MCF 10A (cell line): ENCODE results near the gene RARS2. TPM values are rescaled to one million over a fixed set of nuclear protein-coding genes. Genes with fewer than 3 reads are reported as not detected.
"Not testable (repeated sequence)": the region's sequence is repeated elsewhere in the genome, so short reads cannot be mapped to it uniquely, and the experiment has no call there.

Experiments used
- BruUV-seq: library from RNA; stranded (reverse); fragments of 400-500 nt; replicated peaks from 2 replicates; lab custom pipeline; 2021; lab: Mats Ljungman, UMichigan
- CTCF ChIA-PET: fragments of 300-600 bp; sonication (Branson Sonifier 250); formaldehyde crosslinking; extraction: SDS; loops from one replicate; lab custom pipeline; 2021; ENCODE audit warnings: antibody characterized with exemption, inconsistent platforms; lab: Yijun Ruan, JAX
- POLR2A ChIA-PET: fragments of 300-600, 350-650 bp; sonication (Branson Sonifier 250); formaldehyde crosslinking; extraction: SDS; loops from one replicate; lab custom pipeline; 2020; ENCODE audit warnings: antibody characterized with exemption, inconsistent platforms; lab: Yijun Ruan, JAX
- DNase-seq: peaks from one replicate; pipeline ENCODE4 v3.0.0-alpha.2; 2018; ENCODE audit not compliant: unreplicated experiment
- H3K27ac Mint-ChIP-seq: one replicate; pipeline ENCODE4 v1.8.0; 2022; ENCODE audit warnings: mild to moderate bottlenecking, low read depth, mixed read lengths; ENCODE audit not compliant: unreplicated experiment
- H3K27me3 Mint-ChIP-seq: one replicate; pipeline ENCODE4 v1.8.0; 2022; ENCODE audit warnings: mixed read lengths; ENCODE audit not compliant: insufficient read depth, unreplicated experiment
- H3K36me3 Mint-ChIP-seq: one replicate; pipeline ENCODE4 v1.8.0; 2022; ENCODE audit warnings: mild to moderate bottlenecking, moderate library complexity, mixed read lengths; ENCODE audit not compliant: insufficient read depth, unreplicated experiment
- H3K4me1 Mint-ChIP-seq: one replicate; pipeline ENCODE4 v1.8.0; 2022; ENCODE audit warnings: mixed read lengths; ENCODE audit not compliant: insufficient read depth, unreplicated experiment
- H3K4me3 Mint-ChIP-seq: one replicate; pipeline ENCODE4 v1.8.0; 2022; ENCODE audit warnings: mild to moderate bottlenecking, moderate library complexity, mixed read lengths; ENCODE audit not compliant: unreplicated experiment
- H3K9me3 Mint-ChIP-seq: one replicate; pipeline ENCODE4 v1.8.0; 2022; ENCODE audit warnings: mixed read lengths; ENCODE audit not compliant: unreplicated experiment
- intact Hi-C: fragments of 100-400 bp; cut with micrococcal nuclease; formaldehyde crosslinking; loops from 2 replicates; pipeline ENCODE4 v1.14.1; 2022
- total RNA-seq: library from RNA; stranded (reverse); gene quantifications from 2 replicates; pipeline ENCODE4 v1.2.3, GENCODE V29; 2022
- TF ChIP-seq, protein P1 (sequence below): fragments of 200-600 bp; IDR thresholded peaks from one replicate; pipeline ENCODE4 v1.8.0; 2022; ENCODE audit warnings: antibody characterized with exemption, mild to moderate bottlenecking; ENCODE audit not compliant: unreplicated experiment

The RARS2 gene
- total RNA-seq, 1 experiment from 2014 or later, result 29.9 TPM

GRCh38 chr6:87628424-87628823, 38.6 kb upstream of the RARS2 start:
- H3K27me3 Mint-ChIP-seq, result no peaks in the 10 kb centered on the region
- H3K27ac Mint-ChIP-seq, result no peak overlapping the region
- H3K9me3 Mint-ChIP-seq, result no peaks in the 10 kb centered on the region
- no peaks in the 10 kb centered on the region for H3K36me3 Mint-ChIP-seq
- intact Hi-C loops, result no loop called here
- ChIA-PET CTCF (interaction anchor here (0.6 kb wide), 1 partner anchor 489 kb away, joined by 3 read pairs; no protein-coding TSS in a partner anchor), POLR2A (no interaction called here)
- H3K4me1 Mint-ChIP-seq, result no peaks in the 10 kb centered on the region
- H3K4me3 Mint-ChIP-seq, result no peak overlapping the region
- BruUV-seq, result no TSS peak
- TF ChIP-seq, protein P1, sequence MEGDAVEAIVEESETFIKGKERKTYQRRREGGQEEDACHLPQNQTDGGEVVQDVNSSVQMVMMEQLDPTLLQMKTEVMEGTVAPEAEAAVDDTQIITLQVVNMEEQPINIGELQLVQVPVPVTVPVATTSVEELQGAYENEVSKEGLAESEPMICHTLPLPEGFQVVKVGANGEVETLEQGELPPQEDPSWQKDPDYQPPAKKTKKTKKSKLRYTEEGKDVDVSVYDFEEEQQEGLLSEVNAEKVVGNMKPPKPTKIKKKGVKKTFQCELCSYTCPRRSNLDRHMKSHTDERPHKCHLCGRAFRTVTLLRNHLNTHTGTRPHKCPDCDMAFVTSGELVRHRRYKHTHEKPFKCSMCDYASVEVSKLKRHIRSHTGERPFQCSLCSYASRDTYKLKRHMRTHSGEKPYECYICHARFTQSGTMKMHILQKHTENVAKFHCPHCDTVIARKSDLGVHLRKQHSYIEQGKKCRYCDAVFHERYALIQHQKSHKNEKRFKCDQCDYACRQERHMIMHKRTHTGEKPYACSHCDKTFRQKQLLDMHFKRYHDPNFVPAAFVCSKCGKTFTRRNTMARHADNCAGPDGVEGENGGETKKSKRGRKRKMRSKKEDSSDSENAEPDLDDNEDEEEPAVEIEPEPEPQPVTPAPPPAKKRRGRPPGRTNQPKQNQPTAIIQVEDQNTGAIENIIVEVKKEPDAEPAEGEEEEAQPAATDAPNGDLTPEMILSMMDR, result no peak
- no peak for DNase-seq

- TF ChIP-seq, protein P1, result no peak
- no TSS peak for BruUV-seq
- DNase-seq, result no peak
- Mint-ChIP-seq H3K4me3 (no peak overlapping the region), H3K27ac (no peak overlapping the region), H3K36me3 (peaks cover 12% of the 10 kb centered on the region), H3K4me1 (no peaks in the 10 kb centered on the region), H3K9me3 (no peaks in the 10 kb centered on the region), H3K27me3 (no peaks in the 10 kb centered on the region)
- ChIA-PET POLR2A (no interaction called here), CTCF (no interaction called here)
- intact Hi-C loops, result no loop called here
Observed at GRCh38 chr6:87623248-87623647, 33.5 kb upstream of the RARS2 start.

DNA sequence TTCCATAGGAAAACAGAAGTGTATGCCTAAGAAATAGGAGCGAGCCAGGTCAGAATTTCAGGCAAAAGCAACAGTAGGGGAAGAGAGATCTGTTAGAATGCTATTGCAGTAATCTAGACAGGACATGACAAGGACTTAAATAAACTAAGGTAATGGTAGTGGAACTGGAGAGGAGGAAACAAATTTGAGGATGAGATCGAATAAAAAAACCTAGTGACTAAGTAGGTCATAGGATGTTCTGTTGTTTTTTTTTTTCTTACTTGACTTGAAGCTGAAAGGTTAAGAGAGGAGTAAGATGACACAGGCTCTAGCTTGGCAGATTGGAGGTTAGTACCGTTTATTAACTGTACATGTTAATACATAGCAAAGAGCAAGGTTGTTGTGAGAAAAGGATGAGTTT, 28.7 kb upstream of the RARS2 start:
- intact Hi-C loops, result no loop called here
- ChIA-PET CTCF (no interaction called here), POLR2A (no interaction called here)
- H3K27ac Mint-ChIP-seq, result no peak overlapping the region
- no peak overlapping the region for H3K4me3 Mint-ChIP-seq
- H3K27me3 Mint-ChIP-seq, result no peaks in the 10 kb centered on the region
- TF ChIP-seq, protein P1, result no peak
- no peak for DNase-seq
- H3K9me3 Mint-ChIP-seq, result no peaks in the 10 kb centered on the region
- H3K4me1 Mint-ChIP-seq, result no peaks in the 10 kb centered on the region
- no TSS peak for BruUV-seq
- H3K36me3 Mint-ChIP-seq, result peaks cover 35% of the 10 kb centered on the region

DNA sequence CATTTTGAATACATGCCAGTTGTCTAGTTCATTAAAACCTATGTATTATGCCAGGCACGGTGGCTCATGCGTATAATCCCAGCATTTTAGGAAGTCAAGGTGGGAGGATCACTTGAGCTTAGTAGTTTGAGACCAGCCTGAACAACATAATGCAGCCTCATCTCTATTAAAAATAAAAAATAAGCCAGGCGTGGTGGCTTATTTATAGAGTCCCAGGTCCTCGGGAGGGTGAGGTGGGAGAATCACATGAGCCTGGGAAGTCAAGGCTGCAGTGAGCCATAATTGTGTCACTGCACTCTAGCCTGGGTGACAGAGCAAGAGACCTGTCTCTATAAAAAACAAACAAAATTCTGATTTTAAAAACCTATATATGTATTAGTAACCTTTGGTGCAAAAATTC, 27.6 kb upstream of the RARS2 start:
- Mint-ChIP-seq H3K4me1 (no peaks in the 10 kb centered on the region), H3K4me3 (no peak overlapping the region), H3K36me3 (peaks cover 44% of the 10 kb centered on the region), H3K27me3 (no peaks in the 10 kb centered on the region), H3K27ac (no peak overlapping the region), H3K9me3 (no peaks in the 10 kb centered on the region)
- ChIA-PET CTCF (interaction anchor here (0.6 kb wide), 1 partner anchor 32 kb away, joined by 3 read pairs; no protein-coding TSS in a partner anchor), POLR2A (interaction anchor here (0.9 to 2.2 kb wide), 2 partner anchors 19 to 85 kb away, joined by 3 to 4 read pairs; no protein-coding TSS in a partner anchor)
- DNase-seq, result no peak
- intact Hi-C loops, result no loop called here
- BruUV-seq, result no TSS peak
- TF ChIP-seq, protein P1, result no peak

DNA sequence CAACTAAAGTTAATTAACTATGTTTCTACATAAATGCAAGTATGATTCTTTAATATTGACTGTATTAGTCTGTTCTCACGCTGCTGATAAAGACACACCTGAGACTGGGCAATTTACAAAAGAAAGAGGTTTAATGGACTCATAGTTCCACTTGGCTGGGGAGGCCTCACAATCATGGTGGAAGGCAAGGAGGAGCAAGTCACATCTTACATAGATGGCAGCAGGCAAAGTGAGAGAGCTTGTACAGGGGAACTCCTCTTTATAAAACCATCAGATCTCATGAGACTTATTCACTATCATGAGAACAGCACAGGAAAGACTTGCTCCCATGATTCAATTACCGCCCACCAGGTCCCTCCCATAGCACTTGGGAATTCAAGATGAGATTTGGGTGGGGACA, 23.2 kb upstream of the RARS2 start:
- CTCF ChIA-PET, result interaction anchor here (0.6 kb wide), 1 partner anchor 218 kb away, joined by 3 read pairs; no protein-coding TSS in a partner anchor
- intact Hi-C loops, POLR2A ChIA-PET, H3K27ac Mint-ChIP-seq, DNase-seq, H3K4me1 Mint-ChIP-seq, BruUV-seq, H3K27me3 Mint-ChIP-seq, H3K9me3 Mint-ChIP-seq, H3K4me3 Mint-ChIP-seq: not testable (repeated sequence)
- H3K36me3 Mint-ChIP-seq, result peaks cover 58% of the 10 kb centered on the region
